ENCODE measurements around the gene C5orf58.
A peak's percentile ranks its signal among the peaks of the same experiment; 100 is the strongest.

Gene C5orf58

GRCh38 chr5:170286386-170286925 is 53.7 kb downstream of the C5orf58 start:
- DNase-seq, result no peak

- DNase-seq, result no peak
Measured at GRCh38 chr5:170287532-170287931, 54.7 kb downstream of the C5orf58 start.

GRCh38 chr5:170288151-170288550 is 55.4 kb downstream of the C5orf58 start:
- peak in 1 of 2 experiments; percentile 22 for DNase-seq

- peak in 1 of 2 experiments; percentile 19 for DNase-seq
Measured at GRCh38 chr5:170288551-170288950, 55.8 kb downstream of the C5orf58 start.

GRCh38 chr5:170289121-170289520 is 56.3 kb downstream of the C5orf58 start:
- no peak for DNase-seq

- peak in 1 of 2 experiments; percentile 38 for DNase-seq
Measured at GRCh38 chr5:170289764-170290163, 57.0 kb downstream of the C5orf58 start.

- peak in 1 of 2 experiments; percentile 17 for DNase-seq
Measured at GRCh38 chr5:170290498-170290897, 57.7 kb downstream of the C5orf58 start.

- DNase-seq, result peak in 1 of 2 experiments; percentile 17
Measured at GRCh38 chr5:170292179-170293104, 59.7 kb downstream of the C5orf58 start.

- peak; percentile 65 to 76 for DNase-seq
Measured at GRCh38 chr5:170293273-170293672, 60.5 kb downstream of the C5orf58 start.

GRCh38 chr5:170294057-170294456 is 61.3 kb downstream of the C5orf58 start:
- no peak for DNase-seq

GRCh38 chr5:170294556-170294955 is 61.8 kb downstream of the C5orf58 start:
- no peak for DNase-seq

Measured in activated T-cell treated with anti-CD3 and anti-CD28 coated beads, Interleukin-2, amount 50 U/mL, for 48 hours (primary cell).